Measurements from ENCODE around the gene CAD.

DNA sequence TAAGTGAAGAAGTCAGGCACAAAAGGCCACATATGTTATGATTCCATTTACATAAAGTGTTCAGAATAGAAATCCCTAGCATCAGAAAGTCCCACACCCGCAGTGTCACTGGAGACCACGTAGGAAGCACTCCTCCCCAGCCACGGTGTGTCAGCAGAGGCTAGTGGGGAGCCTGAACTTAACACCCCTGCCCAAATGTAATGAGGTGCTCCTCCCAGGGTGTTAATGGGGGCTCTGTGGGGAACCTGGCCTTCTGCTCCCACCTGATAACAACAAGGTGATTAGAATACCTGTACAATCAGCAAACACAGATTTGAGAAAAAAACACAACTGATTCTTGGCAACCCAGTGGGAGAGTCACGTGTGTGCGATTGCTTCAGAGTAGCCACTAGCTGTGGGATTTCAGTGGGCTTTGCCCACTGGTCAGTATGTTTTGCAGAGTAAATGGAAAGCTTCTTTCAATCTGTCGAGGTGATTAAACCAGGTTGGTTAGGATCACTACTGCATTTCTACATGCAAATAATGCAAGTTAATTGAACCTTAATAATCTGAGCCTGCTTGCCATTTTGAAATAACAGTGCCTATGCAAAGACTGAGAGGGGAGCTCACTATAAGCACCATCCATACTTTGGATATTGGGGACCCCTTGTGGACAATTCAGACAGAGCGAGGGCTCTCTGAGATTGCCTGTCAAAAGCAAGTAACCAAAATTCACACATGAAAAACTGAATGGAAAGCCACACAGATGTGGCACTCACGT is 25.9 kb upstream of the CAD start:
- no peak for TF ChIP-seq MAZ (IDR thresholded peaks at IDR 0.05; ENCODE audit: borderline replicate concordance, low read depth, low read length)
- peak; percentile 83 for TF ChIP-seq CTCF (conservative IDR thresholded peaks at IDR 0.05; ENCODE audit: low read depth, low read length)
- TF ChIP-seq POLR2A (IDR thresholded peaks at IDR 0.05; ENCODE audit: low read depth, low read length), result no peak
- no peak for TF ChIP-seq RFX5 (IDR thresholded peaks at IDR 0.05; ENCODE audit: low read depth, low read length)

All from IMR-90 (cell line).